ENCODE results near the gene BSPRY.

The BSPRY gene

DNA sequence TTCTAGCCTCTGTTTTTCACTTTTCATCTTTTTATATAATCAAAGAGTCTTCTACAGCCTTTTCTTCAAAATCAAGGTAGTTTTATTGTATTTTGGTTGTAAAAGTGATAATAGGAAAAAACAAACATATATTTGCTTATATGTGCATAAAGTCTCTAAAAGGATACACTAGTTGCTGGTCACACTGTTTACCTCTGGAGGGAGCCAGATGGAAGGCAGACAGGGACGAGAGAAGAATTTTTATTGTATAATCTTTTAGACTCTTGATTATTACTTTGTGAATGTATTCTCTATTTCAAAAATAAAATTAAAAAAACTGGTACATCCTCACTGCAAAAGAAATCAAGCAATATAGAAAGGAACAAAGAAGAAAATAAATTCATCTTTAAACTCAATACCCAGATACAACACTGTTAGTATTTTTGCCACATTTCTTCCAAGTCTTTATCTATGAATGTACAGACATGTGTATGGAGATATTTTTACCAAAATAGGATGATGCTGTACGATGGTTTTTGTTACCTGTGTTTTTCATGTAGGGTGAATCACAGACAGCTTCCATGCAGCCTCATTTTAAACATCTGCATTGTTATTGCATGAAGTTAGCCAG is 40.0 kb upstream of the BSPRY start:
- H3K4me3 ChIP-seq (ENCODE audit: low read depth, low read length), result no peak overlapping the region
- DNase-seq (ENCODE audit: low read depth), result peak; percentile 19
- TF ChIP-seq, protein P1, sequence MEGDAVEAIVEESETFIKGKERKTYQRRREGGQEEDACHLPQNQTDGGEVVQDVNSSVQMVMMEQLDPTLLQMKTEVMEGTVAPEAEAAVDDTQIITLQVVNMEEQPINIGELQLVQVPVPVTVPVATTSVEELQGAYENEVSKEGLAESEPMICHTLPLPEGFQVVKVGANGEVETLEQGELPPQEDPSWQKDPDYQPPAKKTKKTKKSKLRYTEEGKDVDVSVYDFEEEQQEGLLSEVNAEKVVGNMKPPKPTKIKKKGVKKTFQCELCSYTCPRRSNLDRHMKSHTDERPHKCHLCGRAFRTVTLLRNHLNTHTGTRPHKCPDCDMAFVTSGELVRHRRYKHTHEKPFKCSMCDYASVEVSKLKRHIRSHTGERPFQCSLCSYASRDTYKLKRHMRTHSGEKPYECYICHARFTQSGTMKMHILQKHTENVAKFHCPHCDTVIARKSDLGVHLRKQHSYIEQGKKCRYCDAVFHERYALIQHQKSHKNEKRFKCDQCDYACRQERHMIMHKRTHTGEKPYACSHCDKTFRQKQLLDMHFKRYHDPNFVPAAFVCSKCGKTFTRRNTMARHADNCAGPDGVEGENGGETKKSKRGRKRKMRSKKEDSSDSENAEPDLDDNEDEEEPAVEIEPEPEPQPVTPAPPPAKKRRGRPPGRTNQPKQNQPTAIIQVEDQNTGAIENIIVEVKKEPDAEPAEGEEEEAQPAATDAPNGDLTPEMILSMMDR (IDR thresholded peaks at IDR 0.05; ENCODE audit: control insufficient read depth, extremely low read depth, insufficient read depth), result peak; percentile 85

DNA sequence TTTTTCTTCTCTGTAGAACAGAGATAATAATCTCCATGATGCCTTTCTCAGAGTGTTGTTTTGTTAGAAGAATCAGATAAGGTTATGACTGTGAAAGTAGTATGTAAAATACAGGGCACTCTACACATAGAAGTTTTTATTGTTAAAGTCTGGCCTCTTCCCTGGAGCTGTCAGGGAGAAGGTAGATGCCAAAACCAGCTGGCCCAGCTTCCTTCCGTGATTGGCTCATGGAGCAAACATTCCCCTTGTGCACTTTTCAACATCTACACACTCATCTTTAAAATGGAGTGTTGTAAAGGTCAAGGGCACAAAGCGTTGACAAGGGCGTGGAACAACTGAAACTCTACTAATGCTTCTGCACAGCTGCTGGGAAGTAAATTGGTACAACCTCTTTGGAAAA is 38.8 kb upstream of the BSPRY start:
- DNase-seq (ENCODE audit: low read depth), result peak; percentile 11
- H3K4me3 ChIP-seq (ENCODE audit: low read depth, low read length), result no peak overlapping the region
- TF ChIP-seq, protein P1 (IDR thresholded peaks at IDR 0.05; ENCODE audit: control insufficient read depth, extremely low read depth, insufficient read depth), result no peak

DNA sequence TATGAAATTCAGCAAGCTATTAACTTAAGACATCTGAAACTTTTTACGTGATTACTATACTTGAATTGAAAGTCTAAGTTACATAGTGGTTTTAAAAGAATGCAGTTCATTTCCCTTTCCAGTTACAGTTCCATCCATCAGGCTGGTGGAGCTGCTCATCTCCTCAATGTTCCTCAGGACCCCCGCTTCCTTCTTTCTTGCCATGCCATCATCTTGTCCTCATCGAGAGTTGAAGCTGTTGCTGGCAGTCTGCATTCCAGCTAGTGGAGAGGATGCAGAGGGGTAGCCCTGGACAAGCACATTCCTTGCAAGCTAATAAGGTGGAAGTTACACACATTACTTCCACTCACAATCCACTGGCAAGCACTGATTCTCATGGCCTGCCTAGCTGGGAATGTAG is 37.4 kb upstream of the BSPRY start:
- TF ChIP-seq, protein P1 (IDR thresholded peaks at IDR 0.05; ENCODE audit: control insufficient read depth, extremely low read depth, insufficient read depth), result no peak
- no peak overlapping the region for H3K4me3 ChIP-seq (ENCODE audit: low read depth, low read length)
- DNase-seq (ENCODE audit: low read depth), result no peak

DNA sequence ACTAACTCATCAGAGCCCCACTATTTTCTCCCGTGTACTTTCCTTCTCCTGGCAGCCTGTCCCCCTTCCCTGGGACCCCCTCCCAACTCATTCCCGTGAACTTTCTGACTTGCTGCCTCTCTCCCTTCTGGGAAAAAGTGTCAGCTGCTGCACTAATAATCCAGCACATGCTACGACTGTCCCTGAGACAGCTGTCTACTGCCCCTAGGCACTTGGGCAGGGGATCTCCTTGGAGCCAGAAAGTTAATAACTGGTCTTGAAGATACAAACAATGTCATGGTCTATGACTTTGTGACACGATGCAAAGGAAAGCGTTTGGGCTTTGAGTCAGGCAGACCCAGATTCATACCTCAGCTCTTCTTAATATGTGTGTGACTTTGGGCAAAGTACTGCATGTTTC is 36.1 kb upstream of the BSPRY start:
- no peak for DNase-seq (ENCODE audit: low read depth)
- TF ChIP-seq, protein P1 (IDR thresholded peaks at IDR 0.05; ENCODE audit: control insufficient read depth, extremely low read depth, insufficient read depth), result no peak

DNA sequence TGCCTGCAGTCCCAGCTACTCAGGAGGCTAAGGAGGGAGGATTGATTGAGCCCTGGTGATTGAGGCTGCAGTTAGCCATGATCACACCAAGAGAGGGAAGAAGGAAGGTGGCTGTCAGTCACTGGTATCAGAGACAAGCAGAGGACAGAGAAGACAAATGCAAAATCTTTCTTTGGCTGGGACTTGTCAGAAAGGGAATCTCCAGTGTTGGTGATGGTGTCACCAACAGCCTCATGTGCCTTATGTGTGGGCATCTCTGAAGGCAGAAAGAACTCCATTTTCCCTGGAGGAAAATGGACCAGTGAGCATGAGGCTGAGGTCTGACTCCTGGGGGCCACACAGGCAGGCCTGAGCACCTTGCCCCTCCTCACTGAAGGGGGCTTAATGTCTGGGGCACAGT is 34.1 kb upstream of the BSPRY start:
- TF ChIP-seq, protein P1 (IDR thresholded peaks at IDR 0.05; ENCODE audit: control insufficient read depth, extremely low read depth, insufficient read depth), result no peak
- no peak overlapping the region for H3K4me3 ChIP-seq (ENCODE audit: low read depth, low read length)
- no peak for DNase-seq (ENCODE audit: low read depth)

More for the DNA sequence above, 36.1 kb upstream of the BSPRY start:
- H3K4me3 ChIP-seq (ENCODE audit: low read depth, low read length), result no peak overlapping the region

DNA sequence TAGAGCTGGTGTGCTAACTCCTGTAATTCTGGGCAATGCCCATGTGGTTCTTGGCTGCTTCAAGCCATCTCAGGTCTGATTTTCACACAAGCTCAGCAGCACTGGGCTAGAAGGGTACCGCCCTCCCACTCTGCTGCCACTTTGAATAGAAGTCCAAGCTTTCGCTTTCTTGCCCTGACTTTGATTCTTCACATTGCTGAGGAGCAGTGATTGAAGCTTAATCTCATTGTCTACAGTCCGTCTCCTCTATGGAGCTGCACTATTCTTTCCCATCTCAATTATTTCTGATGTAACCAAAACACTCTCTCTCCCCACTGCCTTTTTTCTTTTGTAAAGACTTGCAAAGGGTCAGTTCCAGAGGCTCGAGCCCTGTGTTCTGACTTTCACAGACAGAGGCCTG is 33.3 kb upstream of the BSPRY start:
- no peak overlapping the region for H3K4me3 ChIP-seq (ENCODE audit: low read depth, low read length)
- TF ChIP-seq, protein P1 (IDR thresholded peaks at IDR 0.05; ENCODE audit: control insufficient read depth, extremely low read depth, insufficient read depth), result no peak
- no peak for DNase-seq (ENCODE audit: low read depth)

DNA sequence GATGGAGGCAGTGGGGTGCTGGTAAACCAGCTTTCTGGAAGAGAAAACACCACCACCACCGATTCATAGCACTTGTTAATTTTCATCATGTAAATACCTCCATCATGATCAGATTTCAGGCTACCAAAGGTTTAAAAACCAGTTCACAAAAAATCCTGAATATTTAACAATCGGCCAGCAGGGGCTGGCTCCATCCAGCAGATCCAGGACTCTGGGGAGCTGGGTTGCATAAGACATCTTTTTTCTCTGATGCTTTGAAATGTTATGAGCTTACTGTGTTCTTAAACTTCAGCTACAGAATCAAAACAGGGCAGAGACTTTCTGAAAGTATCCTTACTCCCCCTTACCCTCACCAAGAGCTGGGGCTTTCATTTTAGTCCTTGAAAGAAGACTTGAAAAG is 31.6 kb upstream of the BSPRY start:
- TF ChIP-seq, protein P1 (IDR thresholded peaks at IDR 0.05; ENCODE audit: control insufficient read depth, extremely low read depth, insufficient read depth), result no peak
- no peak overlapping the region for H3K4me3 ChIP-seq (ENCODE audit: low read depth, low read length)
- no peak for DNase-seq (ENCODE audit: low read depth)

Measured in LNCaP clone FGC (cell line).